Caco-2 (cell line): ENCODE data around the gene DCBLD2. TPM values are rescaled to one million over a fixed set of nuclear protein-coding genes. Genes with fewer than 3 reads are reported as not detected.
A peak's percentile ranks its signal among the peaks of the same experiment; 100 is the strongest.

ENCODE experiments used
- BruUV-seq: library from RNA; stranded (reverse); fragments of 400-500 nt; replicated peaks from 2 replicates; lab custom pipeline; 2021; lab: Mats Ljungman, UMichigan
- CTCF ChIA-PET: fragments of 300-600 bp; sonication (Branson Sonifier 250); formaldehyde crosslinking; loops from one replicate; lab custom pipeline; 2022; ENCODE audit warnings: antibody characterized with exemption; lab: Charles Lee
- POLR2A ChIA-PET: fragments of 300-600 bp; sonication (Branson Sonifier 250); formaldehyde crosslinking; loops from one replicate; lab custom pipeline; 2022; ENCODE audit warnings: antibody characterized with exemption; lab: Charles Lee
- DNase-seq, 2 experiments: peaks; one replicate each; pipeline versions ENCODE4 v3.0.0 to v3.0.0-alpha.2; 2020 to 2022
- H3K27me3 ChIP-seq: replicated peaks from 2 replicates; pipeline ENCODE4 v1.6.0; 2011; ENCODE audit warnings: low read length; ENCODE audit not compliant: control insufficient read depth, insufficient read depth
- H3K36me3 ChIP-seq: 2 replicates; pipeline ENCODE4 v1.5.1; 2011; ENCODE audit warnings: low read length; ENCODE audit not compliant: control insufficient read depth, insufficient read depth
- H3K4me1 ChIP-seq: fragments of 250-450 bp; sonication (Bioruptor Pico); 2 replicates; pipeline ENCODE4 v1.5.1; 2020; ENCODE audit warnings: mild to moderate bottlenecking
- H3K4me3 ChIP-seq: 2 replicates; pipeline ENCODE4 v1.5.1; 2011; ENCODE audit warnings: low read depth, mild to moderate bottlenecking, control low read depth, low read length
- H3K9me3 ChIP-seq: fragments of 250-450 bp; sonication (Bioruptor Pico); 2 replicates; pipeline ENCODE4 v1.5.1; 2020; ENCODE audit warnings: mild to moderate bottlenecking, moderate library complexity
- H3K27ac Mint-ChIP-seq: one replicate; pipeline ENCODE4 v1.8.0; 2022; ENCODE audit warnings: mixed read lengths; ENCODE audit not compliant: unreplicated experiment
- H3K27me3 Mint-ChIP-seq: one replicate; pipeline ENCODE4 v1.8.0; 2022; ENCODE audit warnings: mixed read lengths; ENCODE audit not compliant: insufficient read depth, unreplicated experiment
- H3K36me3 Mint-ChIP-seq: one replicate; pipeline ENCODE4 v1.8.0; 2022; ENCODE audit warnings: mild to moderate bottlenecking, mixed read lengths; ENCODE audit not compliant: insufficient read depth, unreplicated experiment
- H3K4me1 Mint-ChIP-seq: one replicate; pipeline ENCODE4 v1.8.0; 2022; ENCODE audit warnings: low read depth, mixed read lengths; ENCODE audit not compliant: unreplicated experiment
- H3K4me3 Mint-ChIP-seq: one replicate; pipeline ENCODE4 v1.8.0; 2022; ENCODE audit warnings: mild to moderate bottlenecking, moderate library complexity, mixed read lengths; ENCODE audit not compliant: unreplicated experiment
- H3K9me3 Mint-ChIP-seq: one replicate; pipeline ENCODE4 v1.8.0; 2022; ENCODE audit warnings: mixed read lengths; ENCODE audit not compliant: unreplicated experiment
- intact Hi-C: fragments of 100-400 bp; cut with micrococcal nuclease; formaldehyde crosslinking; loops from one replicate; pipeline ENCODE4 v1.10.0; 2022; ENCODE audit not compliant: unreplicated experiment
- total RNA-seq: library from RNA; stranded (reverse); gene quantifications from 2 replicates; pipeline ENCODE4 v1.2.3, GENCODE V29; 2022
- TF ChIP-seq, protein P1 (sequence below), 2 experiments: fragments of 200-600 bp in 1 of 2; IDR thresholded peaks; 1 replicate in 1 of 2; 2 replicates in 1 of 2; pipeline versions ENCODE4 v1.5.1 to v1.8.0; 2011 to 2022; ENCODE audit warnings: antibody characterized with exemption in 1 of 2, control low read depth in 1 of 2, inconsistent platforms in 1 of 2, low read depth in 1 of 2, low read length in 1 of 2, mild to moderate bottlenecking in 1 of 2, moderate library complexity in 1 of 2; ENCODE audit not compliant: insufficient read depth in 1 of 2, severe bottlenecking in 1 of 2, unreplicated experiment in 1 of 2

DCBLD2 gene
- total RNA-seq, 1 experiment from 2014 or later: 53.0 TPM

DNA sequence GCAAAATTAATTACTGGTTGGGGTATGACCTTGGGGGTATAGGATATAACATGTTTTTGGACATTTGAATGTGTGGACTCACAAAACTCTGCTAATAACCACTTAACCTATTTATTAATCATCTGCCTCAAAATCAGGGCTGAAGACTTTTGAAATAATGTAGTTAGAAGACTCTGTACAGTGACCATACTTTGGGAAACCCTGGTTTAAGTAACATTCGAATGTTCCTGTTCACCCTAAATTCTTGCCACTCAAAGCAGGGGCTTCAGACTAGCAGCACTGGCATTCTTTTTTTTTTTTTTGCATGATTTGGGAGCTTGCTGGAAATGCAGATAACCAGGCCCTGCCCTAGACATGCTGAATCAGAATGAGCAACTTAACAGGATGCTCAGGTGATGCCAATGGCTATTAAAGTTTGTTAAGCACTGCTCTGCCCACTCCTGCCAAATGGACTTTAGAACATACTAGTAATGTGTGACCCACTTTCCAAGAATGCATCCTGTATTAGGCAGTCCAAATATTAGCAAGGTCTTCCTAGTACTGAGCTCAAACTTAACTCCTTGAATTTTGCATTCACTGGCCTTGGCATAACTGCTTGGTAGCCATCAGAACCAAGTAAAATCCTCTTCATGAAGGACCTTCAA, 151.1 kb downstream of the DCBLD2 start:
- Mint-ChIP-seq H3K36me3 (peaks cover 32% of the 10 kb centered on the region), H3K4me3 (no peak overlapping the region), H3K9me3 (no peaks in the 10 kb centered on the region), H3K4me1 (peaks cover 59% of the 10 kb centered on the region), H3K27ac (peak overlapping the region; percentile 73), H3K27me3 (no peaks in the 10 kb centered on the region)
- Histone ChIP-seq H3K9me3 (no peaks in the 10 kb centered on the region), H3K4me3 (no peak overlapping the region), H3K27me3 (no peaks in the 10 kb centered on the region), H3K36me3 (no peaks in the 10 kb centered on the region), H3K4me1 (peaks cover 79% of the 10 kb centered on the region)
- intact Hi-C loops: no loop called here
- POLR2A ChIA-PET: no interaction called here
- no TSS peak for BruUV-seq
- DNase-seq: no peak
- CTCF ChIA-PET: no interaction called here
- TF ChIP-seq, protein P1, sequence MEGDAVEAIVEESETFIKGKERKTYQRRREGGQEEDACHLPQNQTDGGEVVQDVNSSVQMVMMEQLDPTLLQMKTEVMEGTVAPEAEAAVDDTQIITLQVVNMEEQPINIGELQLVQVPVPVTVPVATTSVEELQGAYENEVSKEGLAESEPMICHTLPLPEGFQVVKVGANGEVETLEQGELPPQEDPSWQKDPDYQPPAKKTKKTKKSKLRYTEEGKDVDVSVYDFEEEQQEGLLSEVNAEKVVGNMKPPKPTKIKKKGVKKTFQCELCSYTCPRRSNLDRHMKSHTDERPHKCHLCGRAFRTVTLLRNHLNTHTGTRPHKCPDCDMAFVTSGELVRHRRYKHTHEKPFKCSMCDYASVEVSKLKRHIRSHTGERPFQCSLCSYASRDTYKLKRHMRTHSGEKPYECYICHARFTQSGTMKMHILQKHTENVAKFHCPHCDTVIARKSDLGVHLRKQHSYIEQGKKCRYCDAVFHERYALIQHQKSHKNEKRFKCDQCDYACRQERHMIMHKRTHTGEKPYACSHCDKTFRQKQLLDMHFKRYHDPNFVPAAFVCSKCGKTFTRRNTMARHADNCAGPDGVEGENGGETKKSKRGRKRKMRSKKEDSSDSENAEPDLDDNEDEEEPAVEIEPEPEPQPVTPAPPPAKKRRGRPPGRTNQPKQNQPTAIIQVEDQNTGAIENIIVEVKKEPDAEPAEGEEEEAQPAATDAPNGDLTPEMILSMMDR (IDR thresholded peaks at IDR 0.05; ENCODE audit: insufficient read depth in 1 of 2, low read depth in 1 of 2, low read length in 1 of 2, severe bottlenecking in 1 of 2, unreplicated experiment in 1 of 2): no peak

DNA sequence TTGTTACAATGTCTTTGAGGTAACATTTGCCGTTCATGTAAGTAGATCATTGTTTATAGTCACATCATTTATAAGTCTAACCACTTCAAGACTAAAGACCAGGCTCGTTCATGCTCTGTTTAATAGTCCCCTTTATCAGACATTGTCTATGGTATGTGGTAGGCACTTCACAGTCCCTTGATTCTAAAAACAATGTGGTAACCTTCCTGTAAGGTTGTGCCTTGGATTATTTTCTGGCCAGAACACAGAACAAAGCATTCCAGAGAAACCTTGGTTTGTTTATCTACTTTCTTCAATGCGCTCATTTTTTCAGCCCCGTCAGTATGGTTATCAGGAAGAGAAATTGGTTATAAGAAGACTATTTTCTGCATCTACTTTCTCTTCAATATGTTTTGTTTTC, 154.6 kb downstream of the DCBLD2 start:
- Mint-ChIP-seq H3K36me3 (peaks cover 30% of the 10 kb centered on the region), H3K4me3 (peak overlapping the region; percentile 60), H3K4me1 (peaks cover 61% of the 10 kb centered on the region), H3K27me3 (no peaks in the 10 kb centered on the region), H3K27ac (peak overlapping the region; percentile 77), H3K9me3 (no peaks in the 10 kb centered on the region)
- TF ChIP-seq, protein P1 (IDR thresholded peaks at IDR 0.05; ENCODE audit: insufficient read depth in 1 of 2, low read depth in 1 of 2, low read length in 1 of 2, severe bottlenecking in 1 of 2, unreplicated experiment in 1 of 2): no peak
- intact Hi-C loops: loop anchor here (1.0 to 2.0 kb wide), 2 partner anchors 8 to 40 kb away; no protein-coding TSS in a partner anchor
- ChIA-PET POLR2A (no interaction called here), CTCF (no interaction called here)
- BruUV-seq: no TSS peak
- peaks cover 86% of the 10 kb centered on the region for H3K4me1 ChIP-seq
- no peaks in the 10 kb centered on the region for H3K27me3 ChIP-seq
- peak in 1 of 2 experiments; percentile 60 for DNase-seq
- H3K36me3 ChIP-seq: peaks cover 2% of the 10 kb centered on the region; the same call in 1 of the 2 replicates
- no peaks in the 10 kb centered on the region for H3K9me3 ChIP-seq
- no peak overlapping the region for H3K4me3 ChIP-seq

DNA sequence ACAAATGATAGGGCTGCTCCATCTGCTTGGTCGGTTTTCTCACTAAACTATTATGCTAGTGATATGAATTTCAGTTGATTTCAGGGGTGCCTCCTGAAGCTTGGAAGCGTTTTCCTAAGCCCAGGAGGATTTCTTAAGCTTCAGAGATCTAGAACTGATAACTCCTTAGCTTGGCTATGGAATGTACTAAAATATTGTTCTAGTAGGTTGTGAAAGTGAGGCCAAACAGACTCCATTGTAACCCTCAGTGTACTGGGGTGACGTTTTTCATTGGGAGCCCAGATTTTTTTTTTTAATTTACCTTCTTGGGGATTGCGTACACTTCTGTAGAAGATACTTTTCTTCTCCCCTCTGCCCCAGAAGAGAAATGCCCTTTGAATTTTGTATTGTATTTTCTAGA, 155.4 kb downstream of the DCBLD2 start:
- H3K36me3 Mint-ChIP-seq: peaks cover 35% of the 10 kb centered on the region
- Histone ChIP-seq H3K4me3 (no peak overlapping the region), H3K4me1 (peaks cover 89% of the 10 kb centered on the region), H3K36me3 (peaks cover 2% of the 10 kb centered on the region; the same call in 1 of the 2 replicates), H3K9me3 (no peaks in the 10 kb centered on the region), H3K27me3 (no peaks in the 10 kb centered on the region)
- peak overlapping the region; percentile 30 for H3K4me3 Mint-ChIP-seq
- ChIA-PET POLR2A (no interaction called here), CTCF (no interaction called here)
- no peaks in the 10 kb centered on the region for H3K9me3 Mint-ChIP-seq
- BruUV-seq: no TSS peak
- peak overlapping the region; percentile 77 for H3K27ac Mint-ChIP-seq
- H3K4me1 Mint-ChIP-seq: peaks cover 69% of the 10 kb centered on the region
- DNase-seq: no peak
- TF ChIP-seq, protein P1 (IDR thresholded peaks at IDR 0.05; ENCODE audit: insufficient read depth in 1 of 2, low read depth in 1 of 2, low read length in 1 of 2, severe bottlenecking in 1 of 2, unreplicated experiment in 1 of 2): no peak
- H3K27me3 Mint-ChIP-seq: no peaks in the 10 kb centered on the region
- intact Hi-C loops: loop anchor here (2.0 kb wide), 1 partner anchor 41 kb away; no protein-coding TSS in a partner anchor

Other genes starting within 250 kb of the DCBLD2 start
- 59.7 and 67.2 TPM in 2 replicates for gene ST3GAL6, start 138.4 kb downstream of the DCBLD2 start, total RNA-seq